Left ventricle myocardium superior (tissue), 1 donor: ENCODE results near the gene MALT1. TPM values are rescaled to one million over a fixed set of nuclear protein-coding genes. Genes with fewer than 3 reads are reported as not detected.

Experiments
- ATAC-seq: fragments of 200-7000 bp; cut with Tn5 transposase; one replicate; pipeline ENCODE4 v1.9.1; 2020; ENCODE audit warnings: mild to moderate bottlenecking, moderate library complexity
- DNase-seq: peaks from one replicate; pipeline ENCODE4 v3.0.0-alpha.2; 2020
- intact Hi-C: fragments of 100-400 bp; cut with micrococcal nuclease; formaldehyde crosslinking; loops from one replicate; pipeline ENCODE4 v1.11.0; 2022
- total RNA-seq: library from RNA; stranded (reverse); fragmentation: NEBNext Ultra II Directional; extraction: Animal tissue kit (Norgen Biotek cat#: 25700); gene quantifications from one replicate; pipeline ENCODE4 v1.2.1, GENCODE V29; 2021
- donor health status: DM: no; HTN: yes; CAD: no; lungs with severe emphysema.

MALT1 gene
- total RNA-seq, 1 donor from 2014 or later, result 11.8 TPM

- ATAC-seq (no peak), DNase-seq (no peak)
- intact Hi-C loops, result no loop called here
These were observed 3.7 kb downstream of the MALT1 start for GRCh38 chr18:58674863-58675472.

GRCh38 chr18:58676270-58676669 lies 5.0 kb downstream of the MALT1 start:
- ATAC-seq (no peak), DNase-seq (no peak)
- intact Hi-C loops, result no loop called here

DNA sequence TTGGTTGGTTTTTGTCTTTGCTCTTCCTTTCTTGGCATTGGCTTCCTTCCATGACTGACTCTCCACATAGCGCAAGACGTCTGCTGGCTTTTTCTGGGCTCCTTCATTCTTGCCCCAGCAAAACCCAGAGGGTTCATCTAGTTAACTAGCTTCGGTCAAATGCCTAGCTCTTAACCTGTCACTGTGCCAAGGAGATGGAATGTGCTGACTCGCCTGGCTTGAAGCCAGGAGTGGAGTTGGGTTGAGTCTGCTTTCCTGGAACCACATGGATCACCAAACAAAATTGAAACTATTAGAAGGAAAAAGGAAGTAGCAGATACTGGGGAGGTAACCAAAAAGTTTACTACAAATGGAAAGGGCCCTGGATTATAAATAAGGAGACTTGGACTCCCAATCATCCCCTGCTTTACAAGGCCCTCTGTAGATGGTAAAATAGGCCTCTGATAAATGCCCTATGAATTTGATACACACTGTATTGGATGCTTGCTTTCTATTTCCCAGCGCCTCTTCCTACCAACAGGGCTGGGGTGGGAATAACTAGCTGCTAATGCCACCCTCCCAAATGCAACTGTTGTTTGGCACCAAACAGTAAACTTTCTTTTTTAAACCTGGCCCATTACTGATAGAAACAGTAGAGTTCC lies 11.3 kb downstream of the MALT1 start:
- peak; percentile 39 for ATAC-seq
- DNase-seq, result peak; percentile 63
- intact Hi-C loops, result no loop called here

- intact Hi-C loops, result no loop called here
- ATAC-seq (no peak), DNase-seq (no peak)
These were observed 16.6 kb downstream of the MALT1 start for GRCh38 chr18:58687871-58688308.

GRCh38 chr18:58690259-58690658 lies 19.0 kb downstream of the MALT1 start:
- ATAC-seq, result no peak
- intact Hi-C loops, result no loop called here
- no peak for DNase-seq

DNA sequence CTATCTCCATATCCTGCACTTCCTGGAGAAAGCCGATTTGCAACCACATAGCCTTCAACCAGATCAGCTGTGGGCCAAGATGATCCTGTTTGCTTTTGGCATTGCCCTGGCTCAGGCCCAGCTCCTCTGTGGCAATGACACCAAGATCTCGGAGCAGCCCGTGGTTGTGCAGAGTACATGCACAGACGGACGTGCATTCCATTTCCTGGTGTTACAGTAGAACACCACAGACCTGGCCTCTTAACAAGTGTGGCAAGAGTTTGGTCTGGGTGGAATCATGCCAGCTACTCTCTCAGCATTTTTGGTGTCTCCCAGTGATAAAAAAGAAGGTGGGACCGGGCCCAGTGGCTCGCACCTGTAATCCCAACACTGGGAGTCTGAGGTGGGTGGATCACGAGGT lies 20.0 kb downstream of the MALT1 start:
- intact Hi-C loops, result no loop called here
- DNase-seq, result no peak

DNA sequence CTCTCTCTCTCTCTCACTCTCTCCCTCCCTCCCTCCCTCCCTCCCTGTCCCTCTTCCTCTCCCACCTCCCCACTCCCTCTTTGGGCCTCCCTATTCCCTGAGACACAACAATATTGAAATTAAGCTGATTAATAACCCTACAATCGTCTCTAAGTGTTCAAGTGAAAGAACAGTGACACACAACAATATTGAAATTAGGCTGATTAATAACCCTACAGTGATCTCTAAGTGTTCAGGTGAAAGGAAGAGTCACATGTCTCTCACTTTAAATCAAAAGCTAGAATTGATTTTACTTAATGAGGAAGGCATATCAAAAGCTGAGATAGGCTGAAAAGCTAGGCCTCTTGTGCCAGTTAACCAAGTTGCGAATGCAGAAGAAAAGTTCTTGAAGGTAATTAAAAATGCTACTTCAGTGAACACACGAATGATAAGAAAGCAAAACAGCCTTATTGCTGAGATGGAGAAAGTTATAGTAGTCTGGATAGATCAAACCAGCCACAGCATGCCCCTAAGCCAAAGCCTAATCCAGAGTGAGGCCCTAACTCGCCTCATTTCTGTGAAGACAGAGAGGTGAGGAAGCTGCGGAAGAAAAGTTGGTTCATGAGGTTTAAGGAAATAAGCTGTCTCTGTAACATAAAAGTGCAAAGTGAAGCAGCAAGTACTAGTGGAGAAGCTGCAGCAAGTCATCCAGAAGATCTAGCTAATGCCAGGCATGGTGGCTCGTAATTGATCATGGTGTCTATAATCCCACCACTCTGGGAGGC lies 21.3 kb downstream of the MALT1 start:
- no peak for ATAC-seq
- DNase-seq, result no peak

More for the DNA sequence above, 20.0 kb downstream of the MALT1 start:
- peak; percentile 29 for ATAC-seq

GRCh38 chr18:58694221-58694620 lies 23.0 kb downstream of the MALT1 start:
- intact Hi-C loops, result no loop called here
- ATAC-seq (no peak), DNase-seq (no peak)

More for the DNA sequence above, 21.3 kb downstream of the MALT1 start:
- intact Hi-C loops, result no loop called here

- no peak for DNase-seq
- intact Hi-C loops, result no loop called here
- ATAC-seq, result no peak
These were observed 23.6 kb downstream of the MALT1 start for GRCh38 chr18:58694720-58695468.

- ATAC-seq, result no peak
- intact Hi-C loops, result no loop called here
These were observed 24.5 kb downstream of the MALT1 start for GRCh38 chr18:58695772-58696171.

GRCh38 chr18:58697146-58697545 lies 25.9 kb downstream of the MALT1 start:
- intact Hi-C loops, result no loop called here
- DNase-seq, result no peak
- no peak for ATAC-seq

More at GRCh38 chr18:58695772-58696171, 24.5 kb downstream of the MALT1 start:
- DNase-seq, result no peak

- intact Hi-C loops, result no loop called here
- DNase-seq (no peak), ATAC-seq (no peak)
These were observed 27.5 kb downstream of the MALT1 start for GRCh38 chr18:58698701-58699193.

DNA sequence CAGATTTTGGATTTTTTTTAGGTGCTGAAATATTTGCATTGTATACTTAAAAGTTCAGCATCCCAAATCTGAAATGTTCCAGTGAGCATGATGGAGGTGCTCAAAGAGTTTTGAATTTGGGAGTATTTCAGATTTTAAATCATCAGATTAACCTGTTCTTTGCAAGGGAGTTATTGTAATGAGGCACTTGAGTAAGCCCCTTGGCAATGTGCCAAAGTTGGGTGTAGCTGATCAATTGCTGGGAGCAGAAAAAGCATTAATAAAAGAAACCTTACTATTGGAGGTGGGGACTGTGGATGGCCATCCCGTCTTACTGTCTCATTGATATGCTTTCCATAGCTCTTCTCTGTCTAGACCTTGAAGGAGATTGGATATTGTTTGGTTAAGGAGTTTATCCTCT lies 28.3 kb downstream of the MALT1 start:
- ATAC-seq, result no peak
- DNase-seq, result no peak
- intact Hi-C loops, result no loop called here

- no peak for ATAC-seq
- no peak for DNase-seq
- intact Hi-C loops, result no loop called here
These were observed 28.9 kb downstream of the MALT1 start for GRCh38 chr18:58700209-58700608.

DNA sequence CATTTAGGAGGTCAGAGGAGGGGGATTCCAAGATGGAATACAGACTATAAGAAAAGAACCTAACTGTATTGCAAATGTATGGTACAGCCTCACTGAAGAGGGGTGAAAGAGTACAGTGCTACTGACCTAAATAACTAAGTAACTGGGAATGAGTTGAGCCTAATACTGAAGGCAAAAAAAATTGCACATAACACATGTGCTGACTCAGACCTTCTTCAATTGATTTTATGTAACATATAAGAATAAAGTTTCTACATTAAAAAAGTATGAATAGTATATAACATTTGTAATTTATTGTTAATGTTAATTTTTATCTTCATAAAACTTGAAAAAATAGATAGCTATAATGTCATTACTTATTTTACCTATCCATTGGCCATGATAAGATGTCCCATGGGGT lies 41.7 kb downstream of the MALT1 start:
- ATAC-seq, result no peak
- intact Hi-C loops, result no loop called here
- no peak for DNase-seq

- ATAC-seq, result no peak
- intact Hi-C loops, result no loop called here
- DNase-seq, result no peak
These were observed 43.0 kb downstream of the MALT1 start for GRCh38 chr18:58714259-58714658.

GRCh38 chr18:58714821-58715220 lies 43.6 kb downstream of the MALT1 start:
- ATAC-seq, result no peak
- DNase-seq, result no peak
- intact Hi-C loops, result no loop called here

GRCh38 chr18:58715540-58715939 lies 44.3 kb downstream of the MALT1 start:
- no peak for DNase-seq
- intact Hi-C loops, result no loop called here
- no peak for ATAC-seq

- intact Hi-C loops, result no loop called here
- no peak for DNase-seq
- ATAC-seq, result no peak
These were observed 44.9 kb downstream of the MALT1 start for GRCh38 chr18:58716060-58716756.
